Heart left ventricle (tissue), 13 donors: ENCODE results near the gene PTPRJ.

Experiments used
- POLR2A ChIP-seq, 2 donors: fragments of 450-650 bp; IDR thresholded peaks; one replicate each; pipeline ENCODE4 v1.6.1; 2017; ENCODE audit warnings: antibody characterized with exemption in 2 of 2, mild to moderate bottlenecking in 2 of 2, moderate library complexity in 2 of 2
- TF ChIP-seq, protein P1 (sequence below), 12 donors: fragments of 200-600 bp; sonication (generic) in 4 of 12; IDR thresholded peaks; one replicate each; pipeline versions ENCODE4 v1.5.0 to v1.8.0; 2018 to 2022; ENCODE audit warnings: antibody characterized with exemption in 12 of 12, mild to moderate bottlenecking in 5 of 12
- donor health status: ischemic (EF 13 %, LVEDD 7.1; RV severe dilation, severe dysfunction).
- donor health status: DM: no; HTN: yes; CAD: no.
- donor health status: DM: no; HTN: no; CAD: no.
- donor health status: ischemic (EF 25% LVEDD 6.9; RV normal size, moderate dysfunction).
- donor health status: ischemic (EF 25% LVEDD 5.7; RV mildly dilated, moderate dysfunction).
- donor health status: ischemic (EF 35%, LVEDD 5.7; RV mildly dilated, moderate dysfunction).
- donor health status: nonischemic (EF 11% LVEDD 7.7; RV severe dilation, severe dysfunction).
- donor health status: DM: yes; HTN: yes; CAD: no.
- donor health status: PGD.
- donor health status: ischemic (EF 29% LVEDD 5.4; RV normal size, mild dysfunction).
- donor health status: nonischemic (EF 23%, LVEDD 6.1; RV moderate dilation, normal function).

DNA sequence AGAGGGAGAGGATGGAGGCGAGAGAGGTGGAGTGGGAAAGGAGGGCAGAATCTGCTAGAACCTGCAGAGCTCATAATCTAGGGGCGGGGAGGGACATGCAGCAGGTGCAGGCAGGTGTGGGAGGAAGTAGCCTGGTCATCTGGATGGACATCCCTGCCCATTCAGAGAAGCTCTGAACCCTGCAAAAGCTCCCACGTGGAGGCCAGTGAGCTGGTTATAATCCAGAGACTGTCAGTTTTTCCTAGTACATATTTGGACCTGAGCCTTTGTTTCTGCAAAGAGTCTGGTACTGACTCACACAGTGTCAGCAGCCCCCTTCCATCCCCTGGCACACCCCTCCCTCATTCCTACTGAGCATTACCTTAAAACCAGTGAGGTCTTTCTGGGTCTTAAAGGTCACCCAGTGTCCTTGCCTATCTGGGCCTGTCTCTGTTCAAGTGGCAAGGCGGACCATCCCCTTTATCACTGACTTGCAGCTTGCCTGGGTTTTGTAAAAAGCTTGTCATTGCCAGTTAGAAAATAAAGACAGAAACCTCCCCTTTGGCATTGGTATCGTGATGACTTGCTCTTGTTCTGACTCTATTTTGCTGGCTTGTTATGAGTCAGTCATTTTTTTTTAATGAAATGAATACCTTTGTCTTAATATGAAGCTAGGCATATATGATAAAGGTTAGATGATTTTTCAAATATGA is 26.1 kb downstream of the PTPRJ start:
- TF ChIP-seq, protein P1, sequence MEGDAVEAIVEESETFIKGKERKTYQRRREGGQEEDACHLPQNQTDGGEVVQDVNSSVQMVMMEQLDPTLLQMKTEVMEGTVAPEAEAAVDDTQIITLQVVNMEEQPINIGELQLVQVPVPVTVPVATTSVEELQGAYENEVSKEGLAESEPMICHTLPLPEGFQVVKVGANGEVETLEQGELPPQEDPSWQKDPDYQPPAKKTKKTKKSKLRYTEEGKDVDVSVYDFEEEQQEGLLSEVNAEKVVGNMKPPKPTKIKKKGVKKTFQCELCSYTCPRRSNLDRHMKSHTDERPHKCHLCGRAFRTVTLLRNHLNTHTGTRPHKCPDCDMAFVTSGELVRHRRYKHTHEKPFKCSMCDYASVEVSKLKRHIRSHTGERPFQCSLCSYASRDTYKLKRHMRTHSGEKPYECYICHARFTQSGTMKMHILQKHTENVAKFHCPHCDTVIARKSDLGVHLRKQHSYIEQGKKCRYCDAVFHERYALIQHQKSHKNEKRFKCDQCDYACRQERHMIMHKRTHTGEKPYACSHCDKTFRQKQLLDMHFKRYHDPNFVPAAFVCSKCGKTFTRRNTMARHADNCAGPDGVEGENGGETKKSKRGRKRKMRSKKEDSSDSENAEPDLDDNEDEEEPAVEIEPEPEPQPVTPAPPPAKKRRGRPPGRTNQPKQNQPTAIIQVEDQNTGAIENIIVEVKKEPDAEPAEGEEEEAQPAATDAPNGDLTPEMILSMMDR (IDR thresholded peaks at IDR 0.05) = no peak
- TF ChIP-seq POLR2A (IDR thresholded peaks at IDR 0.05) = no peak
